GM12875 (cell line): ENCODE data around the gene ITGA1.

Experiments
- H3K4me3 ChIP-seq: one replicate; pipeline ENCODE4 v1.5.1; 2011; ENCODE audit warnings: low read depth, low read length, control low read depth
- TF ChIP-seq, protein P1 (sequence below): IDR thresholded peaks from 2 replicates; pipeline ENCODE4 v1.5.1; 2011; ENCODE audit warnings: low read depth, mild to moderate bottlenecking, control low read depth, inconsistent platforms, low read length, moderate library complexity, borderline replicate concordance; ENCODE audit not compliant: insufficient read depth

ITGA1 gene

DNA sequence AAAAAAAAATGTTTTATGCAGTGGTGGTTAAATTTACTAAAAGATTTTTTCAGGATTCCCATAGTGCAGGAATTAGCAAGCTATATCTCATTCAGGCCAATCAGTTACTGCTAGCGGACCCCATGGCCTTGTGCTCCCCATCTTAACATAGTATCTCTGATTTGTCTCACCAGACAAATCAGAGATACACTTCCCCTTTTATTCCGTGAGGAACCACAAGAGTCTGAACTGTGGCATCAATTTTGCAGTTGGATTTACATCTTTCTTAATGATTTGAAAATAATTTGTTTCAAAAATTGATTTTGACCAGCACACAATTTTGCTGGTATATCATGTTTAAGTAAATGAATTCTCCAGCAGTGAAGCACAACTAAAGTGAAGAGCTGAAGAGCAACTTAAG, 17.9 kb downstream of the ITGA1 start:
- no peak overlapping the region for H3K4me3 ChIP-seq
- TF ChIP-seq, protein P1, sequence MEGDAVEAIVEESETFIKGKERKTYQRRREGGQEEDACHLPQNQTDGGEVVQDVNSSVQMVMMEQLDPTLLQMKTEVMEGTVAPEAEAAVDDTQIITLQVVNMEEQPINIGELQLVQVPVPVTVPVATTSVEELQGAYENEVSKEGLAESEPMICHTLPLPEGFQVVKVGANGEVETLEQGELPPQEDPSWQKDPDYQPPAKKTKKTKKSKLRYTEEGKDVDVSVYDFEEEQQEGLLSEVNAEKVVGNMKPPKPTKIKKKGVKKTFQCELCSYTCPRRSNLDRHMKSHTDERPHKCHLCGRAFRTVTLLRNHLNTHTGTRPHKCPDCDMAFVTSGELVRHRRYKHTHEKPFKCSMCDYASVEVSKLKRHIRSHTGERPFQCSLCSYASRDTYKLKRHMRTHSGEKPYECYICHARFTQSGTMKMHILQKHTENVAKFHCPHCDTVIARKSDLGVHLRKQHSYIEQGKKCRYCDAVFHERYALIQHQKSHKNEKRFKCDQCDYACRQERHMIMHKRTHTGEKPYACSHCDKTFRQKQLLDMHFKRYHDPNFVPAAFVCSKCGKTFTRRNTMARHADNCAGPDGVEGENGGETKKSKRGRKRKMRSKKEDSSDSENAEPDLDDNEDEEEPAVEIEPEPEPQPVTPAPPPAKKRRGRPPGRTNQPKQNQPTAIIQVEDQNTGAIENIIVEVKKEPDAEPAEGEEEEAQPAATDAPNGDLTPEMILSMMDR: no peak

DNA sequence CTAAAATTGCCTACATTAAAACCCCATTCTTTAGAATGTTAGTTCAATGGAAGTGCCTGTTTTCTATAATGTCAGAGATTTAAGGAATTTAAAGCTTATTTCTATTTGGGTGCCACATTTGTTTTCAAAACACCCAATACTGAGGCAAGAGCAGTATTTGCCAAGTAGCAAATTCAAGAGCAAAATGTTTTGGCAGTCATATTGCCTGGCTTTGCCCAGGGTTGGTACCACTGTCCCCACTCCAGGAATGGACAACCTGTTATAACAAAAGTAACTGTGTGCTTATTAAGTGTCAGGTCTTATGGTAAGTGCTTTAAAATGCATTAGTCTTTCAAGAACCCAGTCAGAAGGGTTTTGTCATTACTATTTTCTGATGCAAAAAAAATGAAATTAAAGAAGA, 19.3 kb downstream of the ITGA1 start:
- TF ChIP-seq, protein P1: no peak
- H3K4me3 ChIP-seq: no peak overlapping the region

DNA sequence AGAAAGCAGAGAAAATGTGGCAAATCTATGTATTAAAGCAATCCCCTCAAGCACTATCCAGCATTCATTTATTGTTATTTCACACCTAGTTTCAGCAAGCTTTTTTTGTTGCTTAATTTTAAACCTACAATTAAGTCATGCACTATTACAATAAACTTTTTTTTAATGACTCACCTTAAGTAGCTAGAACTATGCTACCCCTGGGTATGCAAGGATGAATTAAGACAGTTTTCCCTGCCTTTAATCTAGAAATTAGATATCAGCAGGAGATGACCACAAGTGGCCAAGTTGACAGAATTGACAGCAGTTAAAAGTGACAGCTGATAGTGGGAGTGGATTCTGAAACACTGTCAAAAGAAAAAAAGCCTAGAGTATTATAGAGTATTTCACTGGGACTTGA, 20.0 kb downstream of the ITGA1 start:
- no peak overlapping the region for H3K4me3 ChIP-seq
- TF ChIP-seq, protein P1: no peak

DNA sequence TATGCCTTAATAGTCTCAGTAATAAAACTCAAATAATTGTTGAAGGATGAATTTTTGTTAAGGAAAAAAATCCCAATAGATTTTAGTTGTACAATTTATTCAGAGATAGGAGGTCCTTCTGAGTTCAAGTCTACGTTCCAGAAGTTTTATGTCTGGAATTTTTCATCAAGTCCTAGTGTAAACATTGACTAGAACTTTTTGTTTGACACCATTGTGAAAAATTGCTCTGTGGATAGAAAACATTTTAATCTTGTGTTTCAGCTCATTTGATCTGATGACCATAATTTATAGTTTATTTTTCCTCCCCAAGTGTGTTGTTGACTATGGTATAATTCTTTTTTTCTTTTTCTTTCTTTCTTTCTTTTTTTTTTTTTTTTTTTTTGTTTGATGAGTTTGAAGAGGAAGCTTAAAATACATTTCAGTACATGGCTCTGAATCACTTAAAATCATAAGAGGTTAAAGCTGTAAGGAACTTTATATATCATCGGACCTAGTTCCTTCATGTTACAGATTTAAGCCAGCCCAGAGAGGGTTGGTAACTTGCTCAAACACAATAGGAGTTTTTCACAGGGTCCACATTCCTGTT, 20.7 kb downstream of the ITGA1 start:
- TF ChIP-seq, protein P1: no peak
- H3K4me3 ChIP-seq: no peak overlapping the region

DNA sequence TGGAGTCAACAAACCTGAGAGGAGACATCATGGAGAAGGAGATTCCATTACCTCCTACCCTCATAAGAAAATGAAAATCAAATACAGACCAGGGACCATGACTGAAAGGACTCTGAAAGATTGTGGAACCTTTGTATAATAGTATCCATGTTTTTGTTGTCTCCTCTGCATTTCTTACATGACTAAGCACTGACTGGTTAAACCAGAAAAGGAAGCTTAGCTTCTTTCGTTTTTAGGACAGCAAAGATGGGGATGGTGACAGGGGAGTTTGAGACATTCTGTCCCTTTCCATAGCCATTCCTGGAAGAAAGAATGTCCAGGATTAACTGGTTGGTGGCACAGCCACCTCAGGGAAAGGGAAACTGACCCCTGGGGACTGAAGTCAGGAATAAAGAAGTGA, 22.2 kb downstream of the ITGA1 start:
- TF ChIP-seq, protein P1: no peak

DNA sequence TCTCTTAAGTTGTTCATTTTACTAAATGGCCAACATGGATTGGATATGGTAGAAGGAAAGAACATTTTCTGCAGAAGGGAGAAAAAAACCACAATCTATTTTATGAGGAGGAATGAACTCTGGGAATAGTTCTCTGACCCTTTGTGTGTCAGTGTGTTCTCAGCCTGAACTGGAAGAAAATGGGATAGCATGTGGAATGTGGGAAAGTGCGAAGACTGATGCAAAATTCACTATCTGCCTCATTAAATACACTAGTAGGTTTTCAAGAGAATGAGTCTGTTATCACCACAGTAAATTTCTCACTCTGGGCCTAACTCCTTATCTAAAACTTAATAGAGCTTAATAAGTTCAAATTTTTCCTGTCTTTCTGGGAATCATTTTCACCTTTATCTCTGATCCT, 22.7 kb downstream of the ITGA1 start:
- H3K4me3 ChIP-seq: no peak overlapping the region
- TF ChIP-seq, protein P1: no peak

More for the DNA sequence above, 22.2 kb downstream of the ITGA1 start:
- no peak overlapping the region for H3K4me3 ChIP-seq

DNA sequence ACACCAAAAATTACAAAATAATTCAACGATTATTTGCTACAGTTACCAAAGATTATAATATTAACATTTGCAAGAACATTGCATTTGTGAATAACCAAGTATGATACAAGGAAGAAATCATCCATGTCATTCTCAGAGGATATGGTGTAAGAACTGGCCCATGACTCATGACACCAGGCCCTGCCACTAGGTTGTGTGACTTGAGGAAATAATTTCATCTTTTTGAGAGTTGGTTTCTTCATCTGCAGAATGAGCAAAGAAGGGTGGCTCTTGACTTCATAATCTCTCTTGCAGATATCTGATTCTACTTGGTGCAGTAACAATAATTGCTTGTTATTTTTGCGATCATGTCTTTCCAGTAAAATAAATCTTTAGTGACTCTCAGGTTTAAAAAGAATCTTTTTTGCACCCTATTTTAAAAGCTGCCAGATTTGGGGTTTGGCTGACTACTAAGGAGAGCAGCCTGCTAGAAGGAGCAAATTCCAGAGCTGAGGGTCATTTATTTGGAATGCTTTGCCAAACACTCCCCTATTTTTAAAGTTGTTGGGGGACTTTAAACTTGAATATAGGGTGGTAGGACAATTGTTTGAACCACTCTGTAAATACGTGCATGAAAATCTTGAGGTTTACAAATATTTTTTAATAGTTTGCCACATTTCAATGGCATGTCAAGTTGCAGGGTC, 23.5 kb downstream of the ITGA1 start:
- no peak overlapping the region for H3K4me3 ChIP-seq
- TF ChIP-seq, protein P1: no peak
